K562 (cell line): Measurements from ENCODE around the gene PAFAH1B1. TPM values are rescaled to one million over a fixed set of nuclear protein-coding genes. Genes with fewer than 3 reads are reported as not detected.
"Not testable (repeated sequence)": the region's sequence is repeated elsewhere in the genome, so short reads cannot be mapped to it uniquely, and the experiment has no call there.

Experiments
- ATAC-seq: fragments of 200-7000 bp; cut with Tn5 transposase; 3 replicates; pipeline ENCODE4 v1.9.1; 2020; ENCODE audit warnings: moderate library complexity
- BruUV-seq: library from RNA; stranded (reverse); fragments of 400-500 nt; replicated peaks from 2 replicates; lab custom pipeline; 2021; lab: Mats Ljungman, UMichigan
- CTCF ChIA-PET: fragments of 300-600 bp; formaldehyde crosslinking; extraction: SDS; loops from one replicate; lab custom pipeline; 2021; ENCODE audit warnings: low intra/inter-chr PET ratio; lab: Yijun Ruan, JAX
- POLR2A ChIA-PET: fragments of 300-600, 350-650 bp; sonication (Branson Sonifier 250); formaldehyde crosslinking; extraction: SDS; loops from one replicate; lab custom pipeline; 2021; ENCODE audit warnings: antibody characterized with exemption, inconsistent platforms; lab: Yijun Ruan, JAX
- DNase-seq, 4 experiments: peaks; one replicate each; pipeline versions ENCODE4 v3.0.0 to v3.0.0-alpha.2; 2011 to 2018; ENCODE audit warnings: low spot score in 3 of 4, mixed read lengths in 3 of 4; ENCODE audit errors: extremely low read depth in 1 of 4
- FAIRE-seq: peaks from 2 replicates; lab custom pipeline; 2011; peaks lifted over from hg19 to GRCh38; lab: Jason Lieb, UNC
- H2AFZ ChIP-seq: 2 replicates; pipeline ENCODE4 v1.6.0; 2011; ENCODE audit warnings: low read depth, low read length, control low read depth, inconsistent platforms
- H3K27ac ChIP-seq: fragments of 200-600 bp; 3 replicates; pipeline ENCODE4 v1.8.0; 2011; ENCODE audit warnings: low read depth, mild to moderate bottlenecking, control low read depth, inconsistent platforms, low read length, moderate library complexity, mixed read lengths; ENCODE audit errors: extremely low read depth
- H3K27me3 ChIP-seq, 2 experiments: fragments of 300-600 bp in 1 of 2; 2 replicates in 1 of 2; 3 replicates in 1 of 2; pipeline versions ENCODE4 v1.6.0 to v1.8.0; 2011; ENCODE audit warnings: inconsistent platforms in 2 of 2, low read length in 2 of 2, mild to moderate bottlenecking in 1 of 2, mixed read lengths in 1 of 2, moderate library complexity in 1 of 2; ENCODE audit not compliant: control insufficient read depth in 2 of 2, insufficient read depth in 2 of 2
- H3K36me3 ChIP-seq: fragments of 300-600 bp; 3 replicates; pipeline ENCODE4 v1.8.0; 2011; ENCODE audit warnings: mild to moderate bottlenecking, low read length, inconsistent platforms; ENCODE audit not compliant: control insufficient read depth, insufficient read depth
- H3K4me1 ChIP-seq, 2 experiments: fragments of 200-600 bp in 1 of 2; replicated peaks in 1 of 2; 2 replicates in 1 of 2; 3 replicates in 1 of 2; pipeline versions ENCODE4 v1.5.1 to v1.8.0; 2011; ENCODE audit warnings: inconsistent platforms in 2 of 2, low read length in 2 of 2, mild to moderate bottlenecking in 1 of 2, mixed read lengths in 1 of 2, moderate library complexity in 1 of 2; ENCODE audit not compliant: control insufficient read depth in 2 of 2, insufficient read depth in 2 of 2
- H3K4me2 ChIP-seq: 2 replicates; pipeline ENCODE4 v1.6.1; 2011; ENCODE audit warnings: low read length, control low read depth, inconsistent platforms, mixed read lengths; ENCODE audit not compliant: insufficient read depth
- H3K4me3 ChIP-seq: fragments of 200-600 bp; sonication (generic), shearing (Covaris generic); 2 replicates; pipeline ENCODE4 v1.5.1; 2016; ENCODE audit warnings: control low read depth, inconsistent platforms
- H3K79me2 ChIP-seq: fragments of 200-600 bp; 3 replicates; pipeline ENCODE4 v1.8.0; 2011; ENCODE audit warnings: low read length, inconsistent platforms; ENCODE audit not compliant: control insufficient read depth, insufficient read depth
- H3K9ac ChIP-seq, 2 experiments: 2 replicates each; pipeline versions ENCODE4 v1.6.0 to v1.6.1; 2011; ENCODE audit warnings: low read depth in 2 of 2, low read length in 2 of 2, control low read depth in 1 of 2, inconsistent platforms in 1 of 2, mild to moderate bottlenecking in 1 of 2, mixed read lengths in 1 of 2; ENCODE audit not compliant: insufficient read depth in 1 of 2
- H3K9me1 ChIP-seq: one replicate; pipeline ENCODE4 v1.6.0; 2011; ENCODE audit warnings: inconsistent platforms, mild to moderate bottlenecking, low read length, moderate library complexity; ENCODE audit not compliant: control insufficient read depth, insufficient read depth
- H3K9me3 ChIP-seq: replicated peaks from 2 replicates; pipeline ENCODE4 v1.5.1; 2011; ENCODE audit warnings: low read depth, low read length, inconsistent platforms; ENCODE audit not compliant: control insufficient read depth, insufficient read depth
- H4K20me1 ChIP-seq: replicated peaks from 2 replicates; pipeline ENCODE4 v1.6.1; 2011; ENCODE audit warnings: low read length, inconsistent platforms, mixed read lengths; ENCODE audit not compliant: control insufficient read depth, insufficient read depth
- ZNF146 ChIP-seq: IDR thresholded peaks from one replicate; pipeline ENCODE4 v1.6.1; 2018; ENCODE audit warnings: missing compliant biosample characterization; ENCODE audit not compliant: unreplicated experiment
- ZNF384 ChIP-seq: IDR thresholded peaks from 2 replicates; pipeline ENCODE4 v1.6.1; 2012; ENCODE audit warnings: low read depth, low read length, improper control_type of control experiment
- WGBS: fragments of 100-300 bp; shearing (Covaris generic); methylation state at CpG from one replicate; pipeline ENCODE4 v1.1.6; 2016; ENCODE audit warnings: low coverage, mixed read lengths; ENCODE audit not compliant: insufficient coverage; ENCODE audit errors: missing lambda C conversion rate; 5-methylcytosine and 5-hydroxymethylcytosine counted together
- in situ Hi-C: fragments of 300-500 bp; cut with MboI; formaldehyde crosslinking; loops from 4 replicates; pipeline ENCODE4 v1.15.0; 2018; ENCODE audit warnings: inconsistent platforms, mixed read lengths
- intact Hi-C: fragments of 100-400 bp; cut with micrococcal nuclease; formaldehyde crosslinking; loops from 2 replicates; pipeline ENCODE4 v1.14.2; 2022
- polyA plus RNA-seq, 8 experiments: library from polyadenylated mRNA; depleted of rRNA in 4 of 8; stranded (reverse) in 5 of 8; unstranded in 3 of 8; fragments of >200 nt; fragmentation: Nextera tagmentation in 2 of 8; fragmentation: Illumina TruSeq in 1 of 8; extraction: Ambion mirVana in 2 of 8; extraction: Trizol in 1 of 8; gene quantifications; 2 replicates each; pipeline versions ENCODE4 v1.2.1 to v1.2.3, GENCODE V29; 2011 to 2014; ENCODE audit warnings: inconsistent platforms in 1 of 8, missing spikeins in 1 of 8
- total RNA-seq, 7 experiments: library from RNA; depleted of rRNA in 6 of 7; stranded (reverse); fragments of >200 nt in 6 of 7; fragmentation: Illumina TruSeq in 2 of 7; extraction: Trizol in 2 of 7; gene quantifications; 2 replicates each; pipeline versions ENCODE4 v1.2.1 to v1.2.3, GENCODE V29; 2011 to 2021; ENCODE audit warnings: low replicate concordance in 1 of 7

The PAFAH1B1 gene
- total and polyA plus RNA-seq, 9 of the 15 experiments (the other 6 are each of a cell fraction or from before 2014, with no cell fraction given) = 23.3 to 66.4 (median 40.2) TPM

GRCh38 chr17:2659337-2659736, 65.9 kb downstream of the PAFAH1B1 start:
- not testable (repeated sequence) for H3K4me1 ChIP-seq, FAIRE-seq, H3K9me3 ChIP-seq, H4K20me1 ChIP-seq, H3K4me2 ChIP-seq, H3K9me1 ChIP-seq, H3K4me3 ChIP-seq
- peak in 1 of 4 experiments; percentile 4 for DNase-seq
- POLR2A ChIA-PET = interaction anchor here (0.7 kb wide), 1 partner anchor 129 kb away, joined by 3 read pairs; no protein-coding TSS in a partner anchor
- peak; percentile 44; the same call in 1 of the 2 replicates for TF ChIP-seq ZNF384
- TF ChIP-seq, all 486 proteins: peak for 1; not testable (repeated sequence) for 485
- in situ Hi-C loops, H3K9ac ChIP-seq, BruUV-seq, H2AFZ ChIP-seq, H3K27ac ChIP-seq, H3K36me3 ChIP-seq, intact Hi-C loops, H3K27me3 ChIP-seq, CTCF ChIA-PET, ATAC-seq: not testable (repeated sequence)
- WGBS = 69% methylated on average over 2 of the region's 8 CpGs
- peaks cover 63% of the 10 kb centered on the region for H3K79me2 ChIP-seq

- H3K4me1 ChIP-seq, H4K20me1 ChIP-seq, DNase-seq, H3K36me3 ChIP-seq, FAIRE-seq, ATAC-seq, intact Hi-C loops, H3K9ac ChIP-seq, H3K27ac ChIP-seq, H3K4me2 ChIP-seq, in situ Hi-C loops, H3K4me3 ChIP-seq, H2AFZ ChIP-seq, CTCF ChIA-PET, H3K9me3 ChIP-seq, H3K27me3 ChIP-seq, BruUV-seq, POLR2A ChIA-PET, H3K9me1 ChIP-seq: not testable (repeated sequence)
- WGBS = 96% methylated on average over 3 of the region's 4 CpGs
- peaks cover 59% of the 10 kb centered on the region for H3K79me2 ChIP-seq
- TF ChIP-seq ZNF146 (CRISPR knock-in tag) = peak; percentile 68
These were observed 67.0 kb downstream of the PAFAH1B1 start for GRCh38 chr17:2660410-2660809.
